Stromal cell of bone marrow (primary cell): ENCODE results near the gene CDC14A.
A peak's percentile ranks its signal among the peaks of the same experiment; 100 is the strongest.

Source experiments
- DNase-seq: peaks from one replicate; pipeline ENCODE4 v3.0.0-alpha.2; 2012; ENCODE audit warnings: low read depth

CDC14A gene

GRCh38 chr1:100494393-100495084 is 142.2 kb downstream of the CDC14A start:
- no peak for DNase-seq

- DNase-seq, result no peak
Observed at GRCh38 chr1:100496896-100497295, 144.6 kb downstream of the CDC14A start.

DNA sequence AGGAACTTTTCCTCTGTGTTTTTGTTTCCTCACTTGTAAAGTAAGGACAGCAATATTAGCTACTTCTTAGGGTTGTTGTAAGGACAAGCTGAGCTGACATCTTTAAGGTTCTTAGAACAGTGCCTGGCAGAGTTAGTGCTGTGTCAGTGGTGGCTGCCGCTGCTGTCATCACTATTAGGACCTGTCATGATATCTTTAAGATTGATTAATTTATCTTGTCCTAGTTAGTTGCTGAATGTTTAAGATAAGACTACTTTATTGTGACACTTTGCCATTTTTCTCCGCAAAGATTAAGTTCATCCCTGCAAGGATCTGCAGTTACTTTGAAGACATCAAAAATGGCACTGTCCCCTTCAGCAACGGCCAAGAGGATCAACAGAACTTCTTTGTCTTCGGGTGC is 145.5 kb downstream of the CDC14A start:
- DNase-seq, result no peak

DNA sequence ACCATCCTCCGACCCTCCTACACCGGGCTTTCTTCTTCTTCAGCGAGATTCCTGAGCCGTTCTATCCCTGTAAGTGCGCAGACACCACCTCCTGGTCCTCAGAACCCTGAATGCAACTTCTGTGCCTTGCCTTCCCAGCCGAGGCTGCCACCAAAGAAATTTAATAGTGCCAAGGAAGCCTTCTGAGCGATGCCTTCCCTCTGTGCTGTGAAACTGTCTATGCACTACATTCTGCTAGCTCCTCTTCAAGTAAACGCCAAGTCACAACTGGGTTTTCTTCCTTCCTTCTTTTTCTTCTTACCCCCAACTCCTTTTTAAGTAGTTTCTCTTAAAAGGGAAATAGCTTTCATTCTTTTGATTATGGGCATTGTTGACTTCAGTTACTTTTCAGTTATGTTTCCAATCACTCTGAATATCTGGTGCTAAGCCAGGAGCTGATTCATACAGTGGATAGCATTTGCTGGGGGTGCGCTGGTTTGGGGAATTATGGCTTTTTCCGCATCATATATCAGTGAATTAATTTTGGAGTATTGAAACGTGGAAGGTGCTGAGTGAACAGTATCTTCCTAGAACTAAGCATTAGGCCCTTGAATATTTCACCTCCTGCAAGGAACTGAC is 147.0 kb downstream of the CDC14A start:
- DNase-seq, result no peak

- no peak for DNase-seq
Observed at GRCh38 chr1:100502052-100502792, 149.9 kb downstream of the CDC14A start.

DNA sequence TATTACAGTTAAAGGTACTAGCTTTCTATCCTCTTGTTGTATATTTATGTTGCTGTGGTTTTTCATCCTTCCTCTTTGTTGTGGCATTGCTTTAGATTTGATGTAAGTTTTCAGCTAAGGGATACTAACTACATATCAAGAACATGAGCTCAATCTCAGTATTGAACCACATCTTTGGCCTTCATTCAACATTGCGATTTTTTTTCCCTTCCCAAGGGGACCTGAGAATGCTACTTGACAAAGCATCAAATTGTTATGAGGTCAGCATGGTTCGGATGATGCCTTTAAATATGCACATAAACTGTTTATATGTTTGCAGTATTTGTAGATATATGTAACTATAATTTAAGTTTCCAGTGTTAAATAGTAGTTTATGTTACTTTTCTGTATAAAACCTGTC is 153.9 kb downstream of the CDC14A start:
- DNase-seq, result peak; percentile 51

GRCh38 chr1:100510451-100510850 is 158.1 kb downstream of the CDC14A start:
- no peak for DNase-seq

- no peak for DNase-seq
Observed at GRCh38 chr1:100511058-100511457, 158.8 kb downstream of the CDC14A start.

GRCh38 chr1:100511773-100512172 is 159.5 kb downstream of the CDC14A start:
- DNase-seq, result no peak

- DNase-seq, result no peak
Observed at GRCh38 chr1:100512803-100513352, 160.6 kb downstream of the CDC14A start.

GRCh38 chr1:100516857-100517256 is 164.6 kb downstream of the CDC14A start:
- no peak for DNase-seq

DNA sequence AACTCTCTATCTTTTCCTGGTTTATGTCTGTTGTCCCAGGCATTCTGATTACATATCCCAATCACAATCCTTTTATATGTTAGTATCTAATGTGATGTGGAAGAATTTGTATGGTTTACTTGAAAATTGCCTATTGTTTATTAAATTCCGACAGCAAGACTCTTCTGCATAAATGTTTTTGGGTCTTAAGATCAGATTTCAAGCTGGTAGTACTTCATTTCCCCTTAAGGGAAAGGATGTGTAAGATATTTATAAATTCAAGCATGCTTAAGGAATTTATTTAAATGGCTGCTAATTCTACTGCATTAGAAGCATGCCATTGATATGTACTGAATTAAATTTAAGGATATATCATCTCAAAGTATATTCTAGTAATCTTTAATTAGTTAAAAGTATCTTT is 165.2 kb downstream of the CDC14A start:
- no peak for DNase-seq

GRCh38 chr1:100518023-100518422 is 165.7 kb downstream of the CDC14A start:
- DNase-seq, result no peak

DNA sequence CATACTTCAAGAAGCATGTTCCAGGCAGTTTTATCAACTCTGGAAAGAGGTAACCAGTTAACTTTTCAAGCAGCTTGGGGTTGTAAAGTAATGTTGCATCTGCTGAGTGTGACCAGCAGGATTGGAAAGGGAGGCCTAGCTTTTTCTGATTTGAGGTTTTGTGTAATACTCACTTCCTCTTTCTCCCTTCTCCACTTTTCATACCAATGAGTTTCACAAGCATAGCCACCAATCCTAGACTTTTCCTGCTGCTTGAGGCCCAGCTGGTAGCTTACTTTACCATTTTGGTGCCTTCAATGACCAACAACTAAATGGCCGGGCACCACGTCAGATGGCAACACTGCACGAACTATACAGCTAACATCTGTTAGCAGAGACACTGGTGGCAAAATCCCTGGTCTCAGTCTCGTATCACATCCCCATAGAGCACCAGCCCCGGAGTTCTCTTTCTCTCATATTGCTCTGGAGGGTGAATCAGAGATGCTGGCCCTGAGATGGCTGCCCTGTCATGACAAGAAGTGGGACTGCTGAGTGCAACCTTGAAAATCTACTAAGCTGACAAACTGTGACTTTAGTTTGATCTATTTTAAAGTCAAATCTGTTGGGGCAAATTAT is 170.8 kb downstream of the CDC14A start:
- no peak for DNase-seq

DNA sequence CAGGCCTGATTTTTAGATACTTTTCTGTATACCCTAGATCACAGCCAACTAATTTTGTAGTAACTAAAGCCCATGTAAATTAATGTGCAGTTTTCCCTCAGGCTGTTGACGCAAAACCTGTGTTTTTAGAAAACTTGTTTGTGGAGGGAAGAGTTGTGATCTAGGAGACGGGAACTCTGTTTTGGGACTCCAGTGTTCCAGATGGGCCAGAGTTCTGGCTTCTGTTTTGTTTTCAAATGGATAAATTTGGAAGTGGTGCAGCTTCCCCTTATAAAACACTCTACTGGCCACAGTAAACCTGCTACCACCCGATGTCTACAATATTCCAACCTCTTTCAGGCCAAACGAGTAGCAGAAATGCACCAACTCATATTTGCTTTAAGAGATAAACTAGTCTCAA is 172.0 kb downstream of the CDC14A start:
- no peak for DNase-seq

GRCh38 chr1:100526894-100527293 is 174.6 kb downstream of the CDC14A start:
- DNase-seq, result no peak

DNA sequence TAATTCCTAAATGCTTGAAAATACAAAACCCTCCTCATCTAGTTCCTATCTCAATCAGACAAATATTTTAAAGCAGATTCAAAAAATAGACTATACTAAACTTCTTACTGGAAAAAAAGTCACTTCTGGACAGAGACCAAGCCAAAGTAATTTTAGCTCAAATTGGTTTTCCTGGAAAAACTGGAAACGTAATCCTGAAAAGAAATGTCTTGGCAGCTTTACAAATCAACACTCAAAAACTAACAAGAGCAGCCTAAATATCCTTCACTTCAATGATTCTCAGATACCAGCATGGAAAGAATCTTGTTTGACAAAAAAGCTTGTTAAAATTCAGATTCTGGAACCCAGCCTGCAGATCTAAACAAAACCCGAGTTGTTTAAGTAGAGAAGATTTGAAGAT is 176.6 kb downstream of the CDC14A start:
- peak; percentile 85 for DNase-seq

- no peak for DNase-seq
Observed at GRCh38 chr1:100530141-100530540, 177.8 kb downstream of the CDC14A start.

GRCh38 chr1:100530880-100531487 is 178.7 kb downstream of the CDC14A start:
- peak; percentile 92 for DNase-seq

DNA sequence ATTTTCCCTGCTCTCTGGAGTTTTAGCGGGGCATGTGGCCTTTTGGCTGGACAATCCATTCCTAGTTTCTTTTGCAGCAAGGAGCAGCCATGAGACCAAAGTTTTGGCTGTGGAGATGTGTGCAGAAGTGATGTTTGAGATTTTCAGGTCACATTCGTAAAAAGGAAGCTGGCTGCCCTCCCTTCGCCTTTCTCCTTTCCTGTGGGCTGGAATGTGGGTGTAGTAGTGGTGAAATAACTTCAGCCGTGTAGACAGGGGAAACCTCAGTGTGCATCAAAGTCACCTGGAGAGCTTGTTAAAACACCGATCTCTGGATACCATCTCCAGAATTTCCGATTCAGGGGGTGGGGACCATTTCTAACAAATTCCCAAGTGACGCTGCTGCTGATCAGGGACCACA is 180.3 kb downstream of the CDC14A start:
- no peak for DNase-seq

DNA sequence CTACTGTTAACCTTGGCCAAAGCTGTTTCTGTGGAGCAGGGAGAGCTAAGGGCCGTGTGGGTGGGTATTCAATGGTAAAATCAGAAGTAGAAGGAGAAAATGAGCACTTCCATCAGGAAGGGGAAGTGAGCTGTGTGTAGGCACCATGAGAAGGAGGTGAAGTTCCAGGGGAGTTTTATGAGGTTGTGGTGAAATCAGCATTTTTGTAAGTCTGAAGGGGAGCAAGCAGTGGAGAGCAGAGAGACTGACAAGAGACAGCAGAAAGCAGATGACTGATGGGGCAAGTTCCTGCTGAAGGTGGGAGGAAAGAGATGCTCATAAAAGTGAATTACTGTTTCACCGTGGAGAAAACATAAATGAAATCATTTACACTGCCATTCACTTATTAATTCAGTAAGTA is 183.0 kb downstream of the CDC14A start:
- DNase-seq, result no peak

DNA sequence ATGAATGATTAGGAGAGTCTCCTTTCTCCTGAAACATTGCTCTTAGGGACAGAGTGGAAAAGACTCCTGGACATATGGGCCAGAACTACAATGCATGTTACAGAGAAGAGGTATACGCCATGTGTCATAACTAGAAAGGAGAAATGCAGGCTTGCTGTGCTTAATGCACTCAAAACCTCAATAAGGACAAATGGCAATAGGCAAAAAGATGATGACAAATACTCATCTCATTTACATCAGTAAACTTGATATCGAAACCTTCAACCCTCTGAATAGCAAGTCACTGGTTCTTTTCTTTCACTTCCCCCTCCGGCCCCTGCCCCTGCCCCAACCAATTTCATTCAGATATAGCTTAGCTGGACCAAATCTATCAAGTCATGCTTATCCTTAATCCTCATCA is 183.7 kb downstream of the CDC14A start:
- no peak for DNase-seq
